Calu3 (cell line): ENCODE results near the gene HK1. TPM values are rescaled to one million over a fixed set of nuclear protein-coding genes. Genes with fewer than 3 reads are reported as not detected.

Experiments used
- BruUV-seq: library from RNA; stranded (reverse); fragments of 400-500 nt; replicated peaks from 2 replicates; lab custom pipeline; 2021; lab: Mats Ljungman, UMichigan
- CTCF ChIA-PET: fragments of 300-600 bp; sonication (Branson Sonifier 250); formaldehyde crosslinking; loops from one replicate; lab custom pipeline; 2022; ENCODE audit warnings: antibody characterized with exemption; lab: Charles Lee
- DNase-seq: peaks from one replicate; pipeline ENCODE4 v3.0.0; 2022
- H3K27ac Mint-ChIP-seq: one replicate; pipeline ENCODE4 v1.8.0; 2022; ENCODE audit warnings: mixed read lengths; ENCODE audit not compliant: unreplicated experiment
- H3K27me3 Mint-ChIP-seq: one replicate; pipeline ENCODE4 v1.8.0; 2022; ENCODE audit warnings: mixed read lengths; ENCODE audit not compliant: unreplicated experiment
- H3K36me3 Mint-ChIP-seq: one replicate; pipeline ENCODE4 v1.8.0; 2022; ENCODE audit warnings: mild to moderate bottlenecking, moderate library complexity, mixed read lengths; ENCODE audit not compliant: insufficient read depth, unreplicated experiment
- H3K4me1 Mint-ChIP-seq: one replicate; pipeline ENCODE4 v1.8.0; 2022; ENCODE audit warnings: mild to moderate bottlenecking, low read depth, mixed read lengths; ENCODE audit not compliant: unreplicated experiment
- H3K4me3 Mint-ChIP-seq: one replicate; pipeline ENCODE4 v1.8.0; 2022; ENCODE audit warnings: mild to moderate bottlenecking, low read depth, moderate library complexity, mixed read lengths; ENCODE audit not compliant: unreplicated experiment
- H3K9me3 Mint-ChIP-seq: one replicate; pipeline ENCODE4 v1.8.0; 2022; ENCODE audit warnings: low read depth, mixed read lengths; ENCODE audit not compliant: unreplicated experiment
- CTCF ChIP-seq: fragments of 200-600 bp; IDR thresholded peaks from one replicate; pipeline ENCODE4 v1.8.0; 2022; ENCODE audit warnings: antibody characterized with exemption; ENCODE audit not compliant: unreplicated experiment
- intact Hi-C: fragments of 100-400 bp; cut with micrococcal nuclease; formaldehyde crosslinking; loops from one replicate; pipeline ENCODE4 v1.10.0; 2022; ENCODE audit not compliant: unreplicated experiment
- total RNA-seq: library from RNA; stranded (reverse); gene quantifications from 2 replicates; pipeline ENCODE4 v1.2.3, GENCODE V29; 2022

The HK1 gene
- total RNA-seq, 1 experiment from 2014 or later: 58.8 TPM

- peaks cover 44% of the 10 kb centered on the region for H3K36me3 Mint-ChIP-seq
- DNase-seq: no peak
- H3K4me1 Mint-ChIP-seq: peaks cover 13% of the 10 kb centered on the region
- H3K27me3 Mint-ChIP-seq: no peaks in the 10 kb centered on the region
- CTCF ChIA-PET: interaction anchor here (0.7 kb wide), 1 partner anchor 21 kb away, joined by 6 read pairs; no protein-coding TSS in a partner anchor
- TF ChIP-seq CTCF: no peak
- no peaks in the 10 kb centered on the region for H3K9me3 Mint-ChIP-seq
- BruUV-seq: no TSS peak
- intact Hi-C loops: no loop called here
- no peak overlapping the region for H3K4me3 Mint-ChIP-seq
- H3K27ac Mint-ChIP-seq: no peak overlapping the region
Observed at GRCh38 chr10:69403066-69403465, 124.8 kb downstream of the HK1 start.

GRCh38 chr10:69403519-69403918, 125.2 kb downstream of the HK1 start:
- DNase-seq: no peak
- CTCF ChIA-PET: interaction anchor here (0.7 kb wide), 1 partner anchor 21 kb away, joined by 6 read pairs; no protein-coding TSS in a partner anchor
- Mint-ChIP-seq H3K27me3 (no peaks in the 10 kb centered on the region), H3K9me3 (no peaks in the 10 kb centered on the region), H3K4me3 (no peak overlapping the region), H3K4me1 (peaks cover 18% of the 10 kb centered on the region), H3K27ac (no peak overlapping the region), H3K36me3 (peaks cover 49% of the 10 kb centered on the region)
- TF ChIP-seq CTCF: no peak
- no TSS peak for BruUV-seq
- intact Hi-C loops: no loop called here

- Mint-ChIP-seq H3K36me3 (peaks cover 45% of the 10 kb centered on the region), H3K4me3 (no peak overlapping the region), H3K27me3 (no peaks in the 10 kb centered on the region), H3K9me3 (no peaks in the 10 kb centered on the region), H3K27ac (no peak overlapping the region), H3K4me1 (peaks cover 21% of the 10 kb centered on the region)
- CTCF ChIA-PET: no interaction called here
- no peak for DNase-seq
- no peak for TF ChIP-seq CTCF
- intact Hi-C loops: loop anchor here (5.0 kb wide), 1 partner anchor 113 kb away; no protein-coding TSS in a partner anchor
- no TSS peak for BruUV-seq
Observed at GRCh38 chr10:69404786-69405185, 126.5 kb downstream of the HK1 start.

GRCh38 chr10:69405221-69405620, 126.9 kb downstream of the HK1 start:
- peaks cover 21% of the 10 kb centered on the region for H3K4me1 Mint-ChIP-seq
- H3K9me3 Mint-ChIP-seq: no peaks in the 10 kb centered on the region
- no peaks in the 10 kb centered on the region for H3K27me3 Mint-ChIP-seq
- intact Hi-C loops: loop anchor here (5.0 kb wide), 1 partner anchor 112 kb away; no protein-coding TSS in a partner anchor
- no peak overlapping the region for H3K27ac Mint-ChIP-seq
- H3K4me3 Mint-ChIP-seq: no peak overlapping the region
- TF ChIP-seq CTCF: no peak
- CTCF ChIA-PET: no interaction called here
- no peak for DNase-seq
- no TSS peak for BruUV-seq
- peaks cover 45% of the 10 kb centered on the region for H3K36me3 Mint-ChIP-seq
